ENCODE results near the gene MRPL34. TPM values are rescaled to one million over a fixed set of nuclear protein-coding genes. Genes with fewer than 3 reads are reported as not detected.
A peak's percentile ranks its signal among the peaks of the same experiment; 100 is the strongest.

MRPL34 gene
- total and polyA plus RNA-seq, 3 experiments from 2014 or later, result 136 to 227 (median 138) TPM

DNA sequence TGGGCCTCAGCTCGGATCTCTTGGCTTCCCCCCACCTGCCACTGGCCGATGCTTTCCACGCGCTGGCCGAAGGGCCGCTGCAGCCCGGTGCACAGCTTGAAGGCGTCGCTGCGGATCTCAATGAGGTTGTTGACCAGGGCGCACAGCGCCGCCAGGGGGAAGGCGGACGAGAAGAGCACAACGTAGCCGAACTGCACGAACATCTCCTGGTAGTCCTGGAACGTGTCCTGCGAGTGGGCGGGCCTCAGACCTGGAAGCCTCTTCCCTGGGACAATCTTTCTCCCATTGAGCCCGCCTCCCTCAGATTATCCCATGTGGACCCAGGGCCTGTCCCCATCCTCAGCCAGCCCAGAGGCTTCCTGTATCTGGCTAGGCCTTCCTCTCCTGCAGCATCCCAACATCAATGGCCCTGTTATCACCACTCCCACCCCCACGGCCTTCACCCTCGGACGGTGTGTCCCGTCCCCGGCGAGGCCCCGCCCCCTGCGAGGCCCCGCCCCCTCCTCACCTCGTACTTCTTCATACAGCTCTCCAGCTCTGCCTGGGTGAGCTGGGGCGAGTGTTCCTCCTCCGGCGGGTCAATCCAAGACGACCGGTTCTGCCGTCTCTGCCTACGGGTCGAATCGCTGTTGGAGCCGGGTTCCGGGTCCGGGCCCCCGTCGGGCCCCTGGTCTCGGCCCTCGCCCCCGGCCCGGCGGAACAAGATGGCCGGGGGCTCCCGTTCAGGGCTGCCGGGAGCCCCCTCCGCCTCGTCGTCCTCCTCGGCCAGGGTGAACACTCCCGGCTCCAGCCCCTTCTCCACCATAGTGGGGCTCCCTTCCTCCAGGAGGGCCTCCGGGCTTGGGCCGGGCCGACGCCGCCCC lies 22.2 kb downstream of the MRPL34 start:
- H3K4me3 ChIP-seq (ENCODE audit: low read length), result peak overlapping the region; percentile 61
- peak; percentile 48 to 73 (median 56) for DNase-seq
- POLR2A ChIA-PET, result interaction anchor here (0.6 to 0.9 kb wide), 2 partner anchors 10 to 19 kb away, joined by 5 to 8 read pairs; partner anchors contain the start of gene DDA1

DNA sequence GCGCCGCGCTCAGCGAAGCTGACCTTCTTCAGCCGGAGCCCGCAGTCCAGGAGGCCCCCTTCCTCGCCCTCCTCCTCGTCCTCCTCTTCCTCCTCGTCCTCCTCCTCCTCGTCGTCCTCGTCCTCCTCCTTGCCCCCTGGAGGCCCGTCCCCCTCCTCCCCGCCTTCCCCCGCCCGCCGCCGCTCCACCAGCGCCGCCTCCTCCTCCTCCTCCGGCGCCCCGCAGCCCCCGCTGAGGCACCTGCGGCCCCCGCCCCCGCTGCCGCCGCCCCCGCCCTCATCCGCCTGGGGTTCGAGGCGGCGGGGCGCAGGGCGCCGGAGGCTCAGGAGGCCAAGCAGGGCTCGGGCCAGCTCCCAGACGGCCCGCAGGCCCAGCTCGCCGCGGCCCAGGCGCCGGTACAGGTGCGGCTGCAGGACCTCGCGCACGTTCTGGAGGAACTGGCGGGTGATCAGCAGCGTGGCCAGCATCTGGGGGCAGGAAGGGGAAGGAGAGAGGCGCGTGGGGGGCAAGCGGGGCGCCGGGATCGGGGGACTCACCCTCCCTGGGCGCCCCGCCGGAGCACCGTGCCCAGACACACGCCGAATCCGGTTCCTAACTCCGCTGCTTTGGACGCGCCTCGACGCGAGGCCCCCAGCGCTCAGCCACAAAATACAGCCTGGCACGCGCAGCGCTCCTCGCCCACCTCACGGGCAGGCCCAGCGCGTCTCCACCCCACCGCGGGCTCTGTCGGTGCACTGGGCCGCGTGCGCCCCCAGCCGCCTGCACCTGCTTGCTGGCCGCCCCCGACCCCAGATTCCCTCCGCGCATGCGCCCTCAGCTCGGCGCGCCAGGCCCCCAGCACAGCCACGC lies 23.1 kb downstream of the MRPL34 start:
- Histone ChIP-seq H3K9me3 (ENCODE audit: low read length) (no peaks in the 10 kb centered on the region), H3K36me3 (ENCODE audit: insufficient read depth, low read length) (no peaks in the 10 kb centered on the region), H3K27ac (ENCODE audit: low read depth, low read length) (peak overlapping the region; percentile 65), H3K27me3 (ENCODE audit: insufficient read depth, low read length, poor library complexity, severe bottlenecking) (no peaks in the 10 kb centered on the region), H3K4me3 (ENCODE audit: low read length) (peak overlapping the region; percentile 61), H3K4me1 (ENCODE audit: insufficient read depth, low read length) (peaks cover 11% of the 10 kb centered on the region)
- H3K4me3 Mint-ChIP-seq, result peak overlapping the region; percentile 51 to 85 (median 71)
- POLR2A ChIA-PET, result interaction anchor here (0.6 to 0.9 kb wide), 2 partner anchors 11 to 20 kb away, joined by 5 to 8 read pairs; partner anchors contain the start of gene DDA1
- H3K4me1 Mint-ChIP-seq, result peaks cover 2 to 26% (median 9%) of the 10 kb centered on the region in 3 donors
- H3K9me3 Mint-ChIP-seq, result no peaks in the 10 kb centered on the region
- CTCF ChIA-PET, result interaction anchor here (0.9 to 2.1 kb wide), 3 partner anchors 20 to 23 kb away, joined by 3 to 5 read pairs (median 4); partner anchors contain the start of genes DDA1 and MRPL34
- H3K27ac Mint-ChIP-seq, result peak overlapping the region in 3 of 8 donors; percentile 36 to 70 (median 70)
- peaks cover 0 to 3% (median 2%) of the 10 kb centered on the region in 3 donors for H3K36me3 Mint-ChIP-seq
- no peaks in the 10 kb centered on the region for H3K27me3 Mint-ChIP-seq
- DNase-seq, result peak; percentile 28 to 63 (median 40)

More for the DNA sequence above, 22.2 kb downstream of the MRPL34 start:
- peaks cover 9% of the 10 kb centered on the region for H3K4me1 ChIP-seq (ENCODE audit: insufficient read depth, low read length)
- CTCF ChIA-PET, result interaction anchor here (0.6 to 2.1 kb wide), 4 partner anchors 11 to 23 kb away, joined by 3 to 6 read pairs (median 4); partner anchors contain the start of genes DDA1 and MRPL34
- Mint-ChIP-seq H3K9me3 (no peaks in the 10 kb centered on the region), H3K4me1 (peaks cover 4 to 23% (median 9%) of the 10 kb centered on the region in 3 donors), H3K36me3 (peaks cover 0 to 3% (median 1%) of the 10 kb centered on the region in 3 donors), H3K27me3 (no peaks in the 10 kb centered on the region), H3K4me3 (peak overlapping the region; percentile 65 to 84 (median 77)), H3K27ac (peak overlapping the region in 6 of 8 donors; percentile 35 to 86 (median 70))
- H3K9me3 ChIP-seq (ENCODE audit: low read length), result no peaks in the 10 kb centered on the region
- H3K27me3 ChIP-seq (ENCODE audit: insufficient read depth, low read length, poor library complexity, severe bottlenecking), result no peaks in the 10 kb centered on the region
- H3K36me3 ChIP-seq (ENCODE audit: insufficient read depth, low read length), result no peaks in the 10 kb centered on the region
- H3K27ac ChIP-seq (ENCODE audit: low read depth, low read length), result peak overlapping the region; percentile 65

DNA sequence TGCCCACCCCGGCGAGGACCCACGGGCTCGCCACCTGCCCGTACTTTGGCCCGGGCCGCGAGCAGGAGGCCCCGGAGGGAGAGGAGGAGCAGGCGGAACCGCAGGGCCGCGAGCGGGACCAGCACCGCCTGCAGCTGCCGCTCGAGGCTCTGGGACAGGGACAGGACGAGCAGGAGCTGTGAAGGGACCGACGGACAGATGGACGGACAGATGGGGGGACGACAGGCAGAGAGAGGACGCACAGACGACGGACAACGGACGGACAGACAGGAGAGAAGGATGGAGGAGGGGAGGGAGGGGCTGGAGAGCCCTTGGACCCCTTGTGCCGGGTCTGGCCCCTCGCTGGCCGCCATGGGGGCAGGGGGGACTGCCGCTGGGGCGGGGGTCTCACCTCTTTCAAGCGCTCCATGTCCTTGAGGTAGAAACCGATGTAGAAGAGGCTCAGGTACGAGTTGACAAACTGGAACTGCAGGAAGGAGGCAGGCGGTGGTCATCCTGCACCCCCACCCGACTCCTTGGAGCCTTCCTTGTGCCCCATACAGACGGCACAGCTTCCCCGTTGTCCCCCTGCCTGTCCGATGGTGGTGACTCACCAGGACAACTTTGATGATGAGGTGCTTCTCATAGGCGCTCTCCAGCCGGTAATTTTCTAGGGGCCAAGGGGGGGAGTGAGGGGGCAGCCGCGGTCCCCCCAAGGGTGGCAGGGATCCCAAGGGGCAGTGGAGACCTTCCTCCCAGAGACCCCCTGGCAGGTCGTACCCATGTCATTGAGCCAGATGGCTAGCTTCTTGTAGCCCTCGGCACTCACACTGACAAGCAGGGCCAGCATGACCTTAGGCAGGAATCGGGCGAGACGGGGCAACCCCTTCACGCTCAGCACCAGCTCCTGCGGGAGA lies 23.9 kb downstream of the MRPL34 start:
- peaks cover 0 to 4% (median 3%) of the 10 kb centered on the region in 3 donors for H3K36me3 Mint-ChIP-seq

DNA sequence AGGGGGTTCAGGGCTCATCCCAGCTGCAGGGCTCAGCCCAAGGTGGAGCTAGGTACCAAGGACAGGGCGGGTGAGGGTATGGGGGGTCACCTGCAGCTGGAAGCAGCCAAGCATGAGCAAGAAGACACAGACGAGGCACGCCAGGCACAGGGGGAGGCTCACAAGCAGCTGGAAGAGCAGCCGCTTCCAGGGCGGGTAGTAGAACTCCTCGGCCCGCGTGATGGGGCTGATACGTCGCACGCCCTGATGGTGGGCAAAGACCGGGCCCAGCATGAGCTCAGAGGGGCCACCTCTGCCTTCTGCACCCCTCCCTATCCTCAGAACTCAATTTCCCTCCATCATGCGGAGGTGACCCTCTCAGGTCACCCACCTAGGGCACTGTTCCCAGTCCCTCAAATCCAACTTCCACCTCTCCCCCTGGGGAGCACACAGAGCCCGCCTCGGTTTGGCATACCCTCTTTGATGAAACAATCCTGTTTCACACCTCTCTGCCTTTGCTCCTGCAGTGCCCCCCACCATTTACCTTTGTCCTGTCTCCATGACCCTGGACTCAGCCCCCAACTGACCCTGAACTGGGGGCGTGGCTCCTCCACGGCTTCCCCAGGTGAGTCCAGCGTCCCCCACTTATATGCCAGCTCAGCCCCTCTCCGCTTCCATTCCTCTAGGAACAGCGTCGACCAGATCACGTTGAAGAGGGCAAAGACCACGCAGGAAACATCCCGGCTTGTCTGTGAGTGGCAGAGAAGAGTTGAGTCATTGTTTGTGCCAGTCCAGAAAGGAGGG lies 24.8 kb downstream of the MRPL34 start:
- Mint-ChIP-seq H3K27me3 (no peaks in the 10 kb centered on the region), H3K27ac (peak overlapping the region in 3 of 8 donors; percentile 17 to 23 (median 21)), H3K4me1 (peaks cover 15 to 38% (median 20%) of the 10 kb centered on the region in 3 donors), H3K36me3 (peaks cover 0 to 4% (median 3%) of the 10 kb centered on the region in 3 donors), H3K9me3 (no peaks in the 10 kb centered on the region), H3K4me3 (peak overlapping the region; percentile 41 to 67 (median 62))
- DNase-seq, result no peak
- no peak overlapping the region for H3K4me3 ChIP-seq (ENCODE audit: low read length)
- H3K36me3 ChIP-seq (ENCODE audit: insufficient read depth, low read length), result no peaks in the 10 kb centered on the region
- H3K4me1 ChIP-seq (ENCODE audit: insufficient read depth, low read length), result peaks cover 21% of the 10 kb centered on the region
- H3K27me3 ChIP-seq (ENCODE audit: insufficient read depth, low read length, poor library complexity, severe bottlenecking), result no peaks in the 10 kb centered on the region
- ChIA-PET CTCF (interaction anchor here (1.6 kb wide), 1 partner anchor 21 kb away, joined by 4 read pairs; the partner anchor contains the start of gene DDA1), POLR2A (interaction anchor here (1.2 kb wide), 1 partner anchor 25 kb away, joined by 4 read pairs; no protein-coding TSS in a partner anchor)
- H3K9me3 ChIP-seq (ENCODE audit: low read length), result no peaks in the 10 kb centered on the region
- no peak overlapping the region for H3K27ac ChIP-seq (ENCODE audit: low read depth, low read length)

More for the DNA sequence above, 23.9 kb downstream of the MRPL34 start:
- Histone ChIP-seq H3K4me3 (ENCODE audit: low read length) (no peak overlapping the region), H3K4me1 (ENCODE audit: insufficient read depth, low read length) (peaks cover 15% of the 10 kb centered on the region), H3K36me3 (ENCODE audit: insufficient read depth, low read length) (no peaks in the 10 kb centered on the region), H3K9me3 (ENCODE audit: low read length) (no peaks in the 10 kb centered on the region), H3K27ac (ENCODE audit: low read depth, low read length) (no peak overlapping the region), H3K27me3 (ENCODE audit: insufficient read depth, low read length, poor library complexity, severe bottlenecking) (no peaks in the 10 kb centered on the region)
- Mint-ChIP-seq H3K9me3 (no peaks in the 10 kb centered on the region), H3K27ac (peak overlapping the region in 2 of 8 donors; percentile 5 to 42), H3K27me3 (no peaks in the 10 kb centered on the region), H3K4me3 (peak overlapping the region; percentile 47 to 79 (median 62)), H3K4me1 (peaks cover 7 to 31% (median 13%) of the 10 kb centered on the region in 3 donors)
- POLR2A ChIA-PET, result no interaction called here
- CTCF ChIA-PET, result interaction anchor here (1.6 to 2.1 kb wide), 2 partner anchors 21 to 24 kb away, joined by 4 to 5 read pairs; partner anchors contain the start of genes DDA1 and MRPL34
- no peak for DNase-seq

DNA sequence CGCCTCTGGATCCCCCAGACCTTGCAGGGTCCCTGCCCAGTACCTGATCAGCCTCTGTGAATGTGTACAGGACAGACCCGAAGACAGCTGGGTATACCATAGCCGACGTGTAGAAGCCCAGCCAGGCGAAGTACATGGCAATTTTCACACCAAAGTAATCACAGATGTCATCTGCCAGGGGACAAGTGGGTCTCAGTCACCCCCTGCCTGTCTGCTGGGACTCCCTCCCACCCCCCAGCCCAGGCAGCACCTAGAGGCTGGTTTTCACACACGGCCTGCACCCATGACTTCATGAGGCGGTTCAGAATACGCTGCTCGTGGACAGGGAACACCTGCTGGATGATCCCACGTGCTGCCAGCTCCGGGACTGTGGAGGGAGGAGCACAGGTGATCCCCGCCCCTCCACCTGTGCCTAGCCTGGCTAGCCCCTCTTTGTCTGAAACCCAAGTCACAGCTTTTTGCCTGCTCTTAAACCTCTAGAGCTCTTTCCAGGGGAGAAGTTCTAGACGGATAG lies 25.4 kb downstream of the MRPL34 start:
- no peak overlapping the region for H3K4me3 ChIP-seq (ENCODE audit: low read length)
- H3K36me3 ChIP-seq (ENCODE audit: insufficient read depth, low read length), result no peaks in the 10 kb centered on the region
- peaks cover 0 to 4% (median 3%) of the 10 kb centered on the region in 3 donors for H3K36me3 Mint-ChIP-seq
- no peaks in the 10 kb centered on the region for H3K9me3 Mint-ChIP-seq
- ChIA-PET POLR2A (interaction anchor here (0.7 to 1.2 kb wide), 2 partner anchors 11 to 26 kb away, joined by 4 to 8 read pairs; no protein-coding TSS in a partner anchor), CTCF (no interaction called here)
- no peak overlapping the region for H3K27ac Mint-ChIP-seq
- no peak overlapping the region for H3K27ac ChIP-seq (ENCODE audit: low read depth, low read length)
- peak overlapping the region in 2 of 7 donors; percentile 41 to 64 for H3K4me3 Mint-ChIP-seq
- no peak for DNase-seq
- H3K9me3 ChIP-seq (ENCODE audit: low read length), result no peaks in the 10 kb centered on the region
- H3K27me3 Mint-ChIP-seq, result no peaks in the 10 kb centered on the region
- peaks cover 24% of the 10 kb centered on the region for H3K4me1 ChIP-seq (ENCODE audit: insufficient read depth, low read length)
- no peaks in the 10 kb centered on the region for H3K27me3 ChIP-seq (ENCODE audit: insufficient read depth, low read length, poor library complexity, severe bottlenecking)
- peaks cover 17 to 43% (median 20%) of the 10 kb centered on the region in 3 donors for H3K4me1 Mint-ChIP-seq

DNA sequence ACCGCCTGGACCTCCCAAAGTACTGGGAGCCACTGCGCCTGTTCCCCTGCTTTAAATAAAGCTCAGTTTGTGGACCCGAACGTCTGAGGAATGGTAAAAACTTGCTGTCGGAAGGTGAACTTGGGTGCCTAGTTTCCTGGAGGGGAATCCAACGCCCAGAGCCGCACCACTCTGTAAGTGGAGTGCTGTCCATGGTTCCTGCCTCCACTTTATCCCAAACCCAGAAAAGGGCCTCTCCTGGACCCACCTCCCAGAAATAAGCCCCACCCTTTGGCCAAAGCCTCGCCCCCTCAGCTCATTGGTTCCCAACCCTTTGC lies 26.6 kb downstream of the MRPL34 start:
- Mint-ChIP-seq H3K27ac (peak overlapping the region in 1 of 8 donors; percentile 38), H3K4me3 (peak overlapping the region in 3 of 7 donors; percentile 28 to 59 (median 40)), H3K9me3 (no peaks in the 10 kb centered on the region), H3K36me3 (peaks cover 0 to 9% (median 3%) of the 10 kb centered on the region in 3 donors), H3K27me3 (no peaks in the 10 kb centered on the region), H3K4me1 (peaks cover 28 to 54% (median 30%) of the 10 kb centered on the region in 3 donors)
- DNase-seq, result no peak
- ChIA-PET CTCF (interaction anchor here (0.6 to 3.2 kb wide), 4 partner anchors 23 to 65 kb away, joined by 4 to 13 read pairs (median 4); partner anchors contain the start of genes BABAM1, DDA1 and MRPL34), POLR2A (interaction anchor here (0.8 to 1.5 kb wide), 3 partner anchors 22 to 258 kb away, joined by 3 to 4 read pairs (median 3); partner anchors contain the start of gene DDA1)
- no peaks in the 10 kb centered on the region for H3K27me3 ChIP-seq (ENCODE audit: insufficient read depth, low read length, poor library complexity, severe bottlenecking)
- H3K4me3 ChIP-seq (ENCODE audit: low read length), result no peak overlapping the region
- H3K36me3 ChIP-seq (ENCODE audit: insufficient read depth, low read length), result no peaks in the 10 kb centered on the region
- H3K4me1 ChIP-seq (ENCODE audit: insufficient read depth, low read length), result peaks cover 24% of the 10 kb centered on the region
- H3K27ac ChIP-seq (ENCODE audit: low read depth, low read length), result no peak overlapping the region
- H3K9me3 ChIP-seq (ENCODE audit: low read length), result no peaks in the 10 kb centered on the region

Measured in CD8-positive, alpha-beta memory T cell (primary cell).